Uterus (tissue), 4 donors: Measurements from ENCODE around the gene TYRP1. TPM values are rescaled to one million over a fixed set of nuclear protein-coding genes. Genes with fewer than 3 reads are reported as not detected.

Source experiments
- DNase-seq, 2 donors: peaks; one replicate each; pipeline ENCODE4 v3.0.0-alpha.2; 2019 to 2020
- H3K27ac ChIP-seq, 2 donors: fragments of 200-600 bp; sonication (generic); 1 replicate in 1 of 2; 2 replicates in 1 of 2; pipeline ENCODE4 v1.5.1; 2016 to 2018
- H3K27me3 ChIP-seq, 2 donors: fragments of 200-600 bp; sonication (generic); one replicate each; pipeline ENCODE4 v1.5.1; 2018 to 2019; ENCODE audit warnings: control low read depth in 1 of 2
- H3K36me3 ChIP-seq, 2 donors: fragments of 200-600 bp; sonication (generic); one replicate each; pipeline ENCODE4 v1.5.1; 2019; ENCODE audit warnings: control low read depth in 1 of 2
- H3K4me1 ChIP-seq, 2 donors: fragments of 200-600 bp; sonication (generic); one replicate each; pipeline ENCODE4 v1.5.1; 2018 to 2019; ENCODE audit warnings: control low read depth in 1 of 2
- H3K4me3 ChIP-seq, 2 donors: fragments of 200-600 bp; sonication (generic); 1 replicate in 1 of 2; 2 replicates in 1 of 2; pipeline ENCODE4 v1.5.1; 2018 to 2019; ENCODE audit warnings: mild to moderate bottlenecking in 1 of 2
- H3K9me3 ChIP-seq, 2 donors: fragments of 200-600 bp; sonication (generic); one replicate each; pipeline ENCODE4 v1.5.1; 2019; ENCODE audit warnings: control low read depth in 1 of 2
- POLR2A ChIP-seq, 2 donors: fragments of 450-650 bp; IDR thresholded peaks; one replicate each; pipeline ENCODE4 v1.6.1; 2016; ENCODE audit warnings: antibody characterized with exemption in 2 of 2, mild to moderate bottlenecking in 1 of 2, moderate library complexity in 1 of 2
- intact Hi-C: fragments of 100-400 bp; cut with DNase I; formaldehyde crosslinking; loops from one replicate; pipeline ENCODE4 v1.15.1; 2023; ENCODE audit warnings: low total_unique reads
- total RNA-seq, 4 donors: library from RNA; depleted of rRNA in 3 of 4; stranded (reverse); fragments of >200 nt in 3 of 4; gene quantifications; one replicate each; pipeline versions ENCODE4 v1.1.0 to v1.2.4, GENCODE V29; 2014 to 2023
- TF ChIP-seq, protein P1 (sequence below), 4 experiments: fragments of 200-600 bp in 2 of 4; fragments of 450-650 bp in 2 of 4; sonication (generic) in 2 of 4; IDR thresholded peaks; one replicate each; pipeline ENCODE4 v1.5.1; 2016 to 2019; ENCODE audit warnings: antibody characterized with exemption in 4 of 4, mild to moderate bottlenecking in 2 of 4, moderate library complexity in 1 of 4
- donor health status: DM: yes; HTN: yes; CAD: no.

Gene TYRP1
- total RNA-seq, 4 donors from 2014 or later: 0.24 to 1.2 TPM; not detected in 2

DNA sequence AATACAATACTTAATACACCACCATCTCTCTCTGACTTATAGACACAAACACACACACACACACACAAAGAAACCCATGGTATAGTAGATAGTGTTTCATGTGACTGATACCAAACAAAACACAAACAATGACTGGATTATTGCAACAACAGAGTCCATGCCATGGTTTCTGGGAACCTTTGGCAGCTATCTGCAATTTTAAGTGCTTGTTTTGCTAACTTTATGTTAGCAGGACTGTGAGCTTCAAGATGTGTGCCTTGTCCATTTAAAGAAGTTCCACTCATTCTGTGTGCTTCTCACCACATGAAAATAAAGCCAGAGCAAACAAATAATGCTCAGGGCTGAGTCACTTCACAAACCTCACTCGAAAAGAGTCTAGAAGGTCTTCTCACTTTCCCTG lies 66.6 kb downstream of the TYRP1 start:
- intact Hi-C loops: no loop called here
- no peaks in the 10 kb centered on the region for H3K9me3 ChIP-seq
- no peak overlapping the region for H3K27ac ChIP-seq
- DNase-seq: no peak
- H3K27me3 ChIP-seq: no peaks in the 10 kb centered on the region
- TF ChIP-seq POLR2A (IDR thresholded peaks at IDR 0.05): no peak
- TF ChIP-seq, protein P1, sequence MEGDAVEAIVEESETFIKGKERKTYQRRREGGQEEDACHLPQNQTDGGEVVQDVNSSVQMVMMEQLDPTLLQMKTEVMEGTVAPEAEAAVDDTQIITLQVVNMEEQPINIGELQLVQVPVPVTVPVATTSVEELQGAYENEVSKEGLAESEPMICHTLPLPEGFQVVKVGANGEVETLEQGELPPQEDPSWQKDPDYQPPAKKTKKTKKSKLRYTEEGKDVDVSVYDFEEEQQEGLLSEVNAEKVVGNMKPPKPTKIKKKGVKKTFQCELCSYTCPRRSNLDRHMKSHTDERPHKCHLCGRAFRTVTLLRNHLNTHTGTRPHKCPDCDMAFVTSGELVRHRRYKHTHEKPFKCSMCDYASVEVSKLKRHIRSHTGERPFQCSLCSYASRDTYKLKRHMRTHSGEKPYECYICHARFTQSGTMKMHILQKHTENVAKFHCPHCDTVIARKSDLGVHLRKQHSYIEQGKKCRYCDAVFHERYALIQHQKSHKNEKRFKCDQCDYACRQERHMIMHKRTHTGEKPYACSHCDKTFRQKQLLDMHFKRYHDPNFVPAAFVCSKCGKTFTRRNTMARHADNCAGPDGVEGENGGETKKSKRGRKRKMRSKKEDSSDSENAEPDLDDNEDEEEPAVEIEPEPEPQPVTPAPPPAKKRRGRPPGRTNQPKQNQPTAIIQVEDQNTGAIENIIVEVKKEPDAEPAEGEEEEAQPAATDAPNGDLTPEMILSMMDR (IDR thresholded peaks at IDR 0.05): no peak
- H3K4me1 ChIP-seq: no peaks in the 10 kb centered on the region
- no peaks in the 10 kb centered on the region for H3K36me3 ChIP-seq
- H3K4me3 ChIP-seq: no peak overlapping the region

Other genes starting within 250 kb of the TYRP1 start
- 10 to 100 TPM in 2 of 4 donors, 1 to 10 TPM in 2; 1.5 to 15.6 (median 9.4) TPM for gene LURAP1L, start 81.6 kb downstream of the TYRP1 start, total RNA-seq